Measurements from ENCODE around the gene RACK1. TPM values are rescaled to one million over a fixed set of nuclear protein-coding genes. Genes with fewer than 3 reads are reported as not detected.
A peak's percentile ranks its signal among the peaks of the same experiment; 100 is the strongest.

RACK1 gene
- total RNA-seq, 1 experiment from 2014 or later, result 4,601 TPM

DNA sequence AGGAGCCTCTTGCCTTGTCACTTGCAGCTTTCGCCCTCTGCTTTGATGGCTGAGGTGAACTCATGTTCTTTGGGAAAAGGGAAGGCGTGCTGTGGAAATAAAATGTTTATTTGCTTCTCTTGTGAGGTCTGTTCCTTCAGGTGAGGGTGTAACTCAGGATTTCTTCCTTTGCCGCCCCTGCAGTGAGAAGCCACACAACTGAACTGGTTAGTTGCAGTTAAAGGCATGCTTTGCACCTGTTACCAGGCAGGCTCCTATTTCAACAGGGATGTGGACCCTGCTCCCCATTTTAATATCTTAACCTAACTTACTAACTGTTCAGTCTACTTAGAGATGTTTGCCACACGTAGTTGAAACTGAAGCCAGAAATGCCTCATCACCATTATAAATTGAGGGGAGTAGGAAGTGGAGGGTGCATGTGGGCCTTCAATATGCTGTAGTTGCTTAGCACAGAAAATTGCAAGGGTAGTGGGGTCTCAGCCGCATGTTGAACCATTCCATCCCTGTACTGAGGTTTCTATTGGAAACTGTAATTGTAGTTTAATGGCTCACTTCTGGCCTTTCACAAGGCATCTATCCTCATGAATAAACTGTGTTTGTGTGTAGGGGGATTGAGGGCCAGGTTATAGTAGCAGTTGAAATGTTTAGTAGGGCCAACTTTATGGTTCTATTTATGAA, 7.9 kb downstream of the RACK1 start:
- in situ Hi-C loops (cut with HindIII; ENCODE audit: low sequenced_read_pairs), result no loop called here
- DNase-seq (ENCODE audit: low spot score), result no peak

DNA sequence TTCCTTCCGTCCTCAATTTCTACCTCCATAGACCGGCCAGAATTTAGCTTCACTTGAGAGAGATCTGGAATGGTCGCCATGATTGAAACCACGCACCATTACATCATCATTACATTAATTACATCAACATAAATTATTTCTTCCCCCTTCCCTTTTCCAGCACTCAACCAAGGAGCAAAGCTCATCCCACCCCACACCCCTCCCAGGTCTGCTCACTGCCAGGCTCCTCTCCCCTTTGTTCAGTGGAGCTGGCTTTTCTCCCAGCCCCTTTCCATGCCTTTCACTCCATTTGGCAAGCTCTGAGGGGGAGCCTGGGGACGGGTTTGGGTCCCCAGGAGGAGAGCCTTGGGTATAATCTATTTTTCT, 8.4 kb downstream of the RACK1 start:
- no peak for DNase-seq (ENCODE audit: low spot score)
- in situ Hi-C loops (cut with HindIII; ENCODE audit: low sequenced_read_pairs), result no loop called here

DNA sequence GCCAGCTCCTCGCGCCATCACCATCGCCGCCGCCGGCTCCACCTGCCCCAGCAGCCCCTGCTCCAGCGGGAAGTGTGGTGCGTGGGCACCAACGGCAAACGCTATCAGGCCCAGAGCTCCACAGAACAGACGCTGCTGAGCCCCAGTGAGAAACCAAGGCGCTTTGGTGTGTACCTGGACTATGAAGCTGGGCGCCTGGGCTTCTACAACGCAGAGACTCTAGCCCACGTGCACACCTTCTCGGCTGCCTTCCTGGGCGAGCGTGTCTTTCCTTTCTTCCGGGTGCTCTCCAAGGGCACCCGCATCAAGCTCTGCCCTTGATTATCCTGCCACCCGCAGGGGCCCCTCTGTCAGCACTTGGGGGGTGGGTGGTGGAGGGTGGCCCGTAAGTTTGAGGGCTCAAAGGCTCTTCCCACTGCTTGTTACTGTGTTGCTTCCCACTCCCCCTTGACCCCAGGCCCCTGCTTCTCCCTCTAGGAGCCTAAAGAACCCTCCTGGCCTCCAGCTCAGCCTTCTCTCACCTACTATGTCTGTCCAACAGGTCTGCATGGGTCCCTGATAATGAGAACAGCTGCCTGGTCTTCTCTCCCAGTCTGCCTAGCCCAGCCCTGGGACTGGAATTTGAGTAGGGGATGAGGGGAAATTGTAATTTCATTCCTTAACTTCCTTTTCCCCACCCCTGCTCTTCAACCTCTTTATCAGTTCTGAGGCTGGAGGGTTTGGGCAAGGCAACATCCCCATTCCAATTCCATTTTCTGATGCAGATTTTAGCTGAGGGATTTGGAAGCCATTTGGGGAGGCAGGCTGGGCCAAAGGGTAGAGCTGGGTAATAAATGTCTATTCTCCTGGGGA, 9.0 kb downstream of the RACK1 start:
- no peak for DNase-seq (ENCODE audit: low spot score)

DNA sequence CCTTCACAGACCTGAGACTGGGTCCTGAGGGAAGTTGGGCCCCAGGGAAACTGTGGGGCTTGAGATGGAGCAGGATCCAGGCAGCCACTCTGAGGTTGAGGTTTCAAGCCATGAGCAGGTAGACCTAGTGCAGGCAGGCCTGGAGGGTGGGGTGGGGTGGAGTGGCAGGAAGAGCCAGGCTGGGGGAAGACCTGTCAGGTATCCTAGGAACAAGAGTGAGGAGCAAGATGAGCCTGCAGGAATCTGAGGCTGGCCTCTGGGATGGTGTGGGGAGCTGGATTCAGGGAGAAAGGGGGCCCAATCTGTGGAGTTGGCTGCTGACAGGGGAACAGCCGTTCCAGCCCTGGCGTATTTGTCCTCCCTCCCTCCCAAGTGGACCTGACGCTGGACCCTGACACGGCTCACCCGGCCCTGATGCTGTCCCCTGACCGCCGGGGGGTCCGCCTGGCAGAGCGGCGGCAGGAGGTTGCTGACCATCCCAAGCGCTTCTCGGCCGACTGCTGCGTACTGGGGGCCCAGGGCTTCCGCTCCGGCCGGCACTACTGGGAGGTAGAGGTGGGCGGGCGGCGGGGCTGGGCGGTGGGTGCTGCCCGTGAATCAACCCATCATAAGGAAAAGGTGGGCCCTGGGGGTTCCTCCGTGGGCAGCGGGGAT, 9.8 kb downstream of the RACK1 start:
- DNase-seq (ENCODE audit: low spot score), result no peak
- in situ Hi-C loops (cut with HindIII; ENCODE audit: low sequenced_read_pairs), result no loop called here

More for the DNA sequence above, 9.0 kb downstream of the RACK1 start:
- in situ Hi-C loops (cut with HindIII; ENCODE audit: low sequenced_read_pairs), result no loop called here

DNA sequence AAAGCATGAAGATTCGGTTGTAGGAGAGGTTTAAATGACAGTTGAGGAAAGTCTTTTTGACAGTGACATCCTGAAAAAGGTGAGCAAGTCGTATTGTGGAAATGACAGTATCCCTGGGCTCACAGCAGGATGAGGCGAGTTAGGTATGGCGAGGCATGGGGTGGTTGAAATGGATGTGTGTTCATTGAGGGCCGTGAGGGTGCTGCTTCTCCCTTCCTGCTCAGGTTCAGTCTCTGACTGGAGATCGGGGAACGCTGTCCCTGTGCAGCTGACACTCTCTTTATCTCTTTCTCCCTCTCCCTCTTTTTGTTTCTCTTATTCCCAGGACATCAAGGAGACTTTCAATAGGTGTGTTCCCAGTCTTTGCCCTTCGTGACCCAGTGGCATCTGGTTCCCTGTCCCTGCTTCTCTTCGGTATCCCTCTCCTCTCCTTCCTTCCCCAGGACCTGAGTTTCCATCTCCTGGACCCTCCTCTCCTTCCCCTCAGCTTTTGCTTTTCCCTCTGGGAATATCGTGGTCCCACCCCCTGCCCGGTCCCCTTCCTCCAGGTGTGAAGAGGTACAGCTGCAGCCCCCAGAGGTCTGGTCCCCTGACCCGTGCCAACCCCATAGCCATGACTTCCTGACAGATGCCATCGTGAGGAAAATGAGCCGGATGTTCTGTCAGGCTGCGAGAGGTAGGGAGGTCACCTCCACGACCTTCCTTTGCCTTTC, 10.5 kb downstream of the RACK1 start:
- DNase-seq (ENCODE audit: low spot score), result no peak
- in situ Hi-C loops (cut with HindIII; ENCODE audit: low sequenced_read_pairs), result no loop called here

DNA sequence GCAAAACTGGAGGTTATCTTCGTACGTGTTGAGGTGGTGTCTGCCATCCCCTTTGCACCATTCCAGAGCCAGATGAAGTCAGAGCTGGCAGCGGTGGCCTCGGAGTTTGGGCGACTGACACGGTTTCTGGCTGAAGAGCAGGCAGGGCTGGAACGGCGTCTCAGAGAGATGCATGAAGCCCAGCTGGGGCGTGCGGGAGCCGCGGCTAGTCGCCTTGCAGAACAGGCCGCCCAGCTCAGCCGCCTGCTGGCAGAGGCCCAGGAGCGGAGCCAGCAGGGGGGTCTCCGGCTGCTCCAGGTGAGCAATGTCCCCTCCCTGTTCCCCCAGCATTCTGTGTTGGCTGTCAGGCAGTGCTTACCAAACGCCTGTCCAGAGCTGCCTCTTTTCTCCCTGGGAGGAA, 11.1 kb downstream of the RACK1 start:
- DNase-seq (ENCODE audit: low spot score), result peak; percentile 53

DNA sequence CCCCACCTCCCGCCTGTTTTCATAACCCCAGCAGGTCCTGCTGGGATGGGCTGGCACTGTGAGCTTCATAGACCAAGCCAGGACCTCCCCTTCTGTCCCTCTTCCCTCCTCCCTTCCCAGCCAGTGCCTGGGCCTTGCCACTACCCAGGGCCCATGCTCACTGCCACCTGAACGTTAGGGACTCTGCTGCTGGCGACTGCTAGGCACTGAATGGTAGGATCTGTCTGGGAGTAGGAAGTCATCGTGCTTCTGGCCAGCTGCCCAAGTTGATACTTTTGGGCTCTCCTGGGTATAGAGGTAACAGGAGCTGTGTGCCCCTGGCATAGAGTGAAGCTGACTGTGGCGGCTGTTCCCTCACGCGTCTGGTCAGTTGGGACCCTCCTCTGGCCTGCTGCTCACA, 12.3 kb downstream of the RACK1 start:
- DNase-seq (ENCODE audit: low spot score), result no peak
- in situ Hi-C loops (cut with HindIII; ENCODE audit: low sequenced_read_pairs), result no loop called here

More for the DNA sequence above, 11.1 kb downstream of the RACK1 start:
- in situ Hi-C loops (cut with HindIII; ENCODE audit: low sequenced_read_pairs), result no loop called here

DNA sequence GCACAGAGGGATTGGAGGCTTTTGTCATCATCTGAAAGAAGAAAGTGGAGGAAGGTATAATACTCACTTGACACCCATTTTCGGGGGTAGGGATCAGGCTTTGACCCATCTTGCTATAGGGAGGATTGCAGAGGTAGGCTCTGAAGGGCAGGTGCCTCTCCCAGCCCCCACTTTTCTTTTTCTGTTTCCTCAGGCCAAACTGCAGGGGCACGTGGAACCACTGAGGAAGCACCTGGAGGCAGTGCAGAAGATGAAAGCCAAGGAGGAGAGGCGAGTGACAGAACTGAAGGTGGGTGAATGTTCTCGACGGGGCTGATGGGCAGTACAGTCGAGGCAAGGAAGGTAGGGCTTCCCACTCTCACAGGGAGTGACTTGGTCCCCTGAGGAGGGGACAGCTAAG, 13.2 kb downstream of the RACK1 start:
- in situ Hi-C loops (cut with HindIII; ENCODE audit: low sequenced_read_pairs), result no loop called here
- no peak for DNase-seq (ENCODE audit: low spot score)

DNA sequence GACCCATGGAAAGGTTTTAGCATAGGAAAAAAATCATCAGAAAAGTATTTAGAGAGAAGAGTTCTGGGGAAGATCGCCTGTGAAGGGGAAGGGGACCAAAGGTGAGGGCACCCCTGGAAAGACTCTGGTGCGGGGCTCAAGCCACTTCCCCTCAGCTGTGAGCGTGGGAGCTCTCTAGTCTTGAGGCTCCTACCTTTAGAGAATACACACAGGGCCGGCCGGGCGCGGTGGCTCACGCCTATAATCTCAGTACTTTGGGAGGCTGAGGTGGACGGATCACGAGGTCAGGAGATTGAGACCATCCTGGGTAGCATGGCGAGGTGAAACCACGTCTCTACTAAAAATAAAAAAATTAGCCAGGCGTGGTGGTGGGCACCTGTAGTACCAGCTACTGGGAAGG, 13.7 kb downstream of the RACK1 start:
- in situ Hi-C loops (cut with HindIII; ENCODE audit: low sequenced_read_pairs), result no loop called here
- no peak for DNase-seq (ENCODE audit: low spot score)

DNA sequence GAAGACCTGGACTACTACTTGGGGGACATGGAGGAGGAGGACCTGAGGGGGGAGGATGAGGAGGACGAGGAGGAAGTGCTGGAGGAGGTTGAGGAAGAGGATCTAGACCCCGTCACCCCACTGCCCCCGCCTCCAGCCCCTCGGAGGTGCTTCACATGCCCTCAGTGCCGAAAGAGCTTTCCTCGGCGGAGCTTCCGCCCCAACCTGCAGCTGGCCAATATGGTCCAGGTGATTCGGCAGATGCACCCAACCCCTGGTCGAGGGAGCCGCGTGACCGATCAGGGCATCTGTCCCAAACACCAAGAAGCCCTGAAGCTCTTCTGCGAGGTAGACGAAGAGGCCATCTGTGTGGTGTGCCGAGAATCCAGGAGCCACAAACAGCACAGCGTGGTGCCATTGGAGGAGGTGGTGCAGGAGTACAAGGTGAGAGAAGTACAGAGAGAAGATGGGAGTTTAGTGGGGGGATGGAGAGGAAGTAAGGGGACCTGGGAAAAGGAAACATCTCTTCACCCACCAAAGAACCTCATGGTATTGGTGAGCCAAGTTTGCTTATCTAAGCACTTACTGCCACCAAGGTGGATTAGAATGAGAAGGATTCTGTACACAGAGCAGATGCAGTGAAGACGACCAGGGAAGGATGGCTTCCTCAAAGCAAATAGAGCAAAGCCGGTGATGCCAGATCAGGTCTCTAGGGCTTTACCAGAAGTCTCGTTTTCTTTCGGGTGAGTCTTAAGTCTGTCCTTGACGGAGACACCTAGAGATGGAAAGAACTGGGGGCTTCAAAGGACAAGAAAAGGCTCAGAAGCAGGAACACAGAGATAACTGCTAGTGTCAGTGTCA, 19.1 kb downstream of the RACK1 start:
- no peak for DNase-seq (ENCODE audit: low spot score)
- in situ Hi-C loops (cut with HindIII; ENCODE audit: low sequenced_read_pairs), result no loop called here

DNA sequence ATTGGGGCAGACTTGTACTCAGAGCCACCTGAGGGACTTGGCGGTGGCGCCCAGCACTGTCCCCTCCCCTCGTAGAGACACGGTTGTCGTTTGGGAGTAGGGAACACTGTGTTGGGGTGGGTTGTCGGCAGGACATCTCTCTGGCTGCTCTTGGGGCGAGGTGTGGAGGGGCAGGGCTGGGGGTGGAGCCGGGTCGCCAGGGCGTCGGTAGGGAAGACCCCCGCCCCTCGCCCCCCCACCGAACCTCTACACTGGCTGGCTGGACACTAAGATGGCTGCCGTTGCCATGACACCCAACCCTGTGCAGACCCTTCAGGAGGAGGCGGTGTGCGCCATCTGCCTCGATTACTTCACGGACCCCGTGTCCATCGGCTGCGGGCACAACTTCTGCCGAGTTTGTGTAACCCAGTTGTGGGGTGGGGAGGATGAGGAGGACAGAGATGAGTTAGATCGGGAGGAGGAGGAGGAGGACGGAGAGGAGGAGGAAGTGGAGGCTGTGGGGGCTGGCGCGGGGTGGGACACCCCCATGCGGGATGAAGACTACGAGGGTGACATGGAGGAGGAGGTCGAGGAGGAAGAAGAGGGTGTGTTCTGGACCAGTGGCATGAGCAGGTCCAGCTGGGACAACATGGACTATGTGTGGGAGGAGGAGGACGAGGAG, 19.8 kb downstream of the RACK1 start:
- in situ Hi-C loops (cut with HindIII; ENCODE audit: low sequenced_read_pairs), result no loop called here
- no peak for DNase-seq (ENCODE audit: low spot score)

DNA sequence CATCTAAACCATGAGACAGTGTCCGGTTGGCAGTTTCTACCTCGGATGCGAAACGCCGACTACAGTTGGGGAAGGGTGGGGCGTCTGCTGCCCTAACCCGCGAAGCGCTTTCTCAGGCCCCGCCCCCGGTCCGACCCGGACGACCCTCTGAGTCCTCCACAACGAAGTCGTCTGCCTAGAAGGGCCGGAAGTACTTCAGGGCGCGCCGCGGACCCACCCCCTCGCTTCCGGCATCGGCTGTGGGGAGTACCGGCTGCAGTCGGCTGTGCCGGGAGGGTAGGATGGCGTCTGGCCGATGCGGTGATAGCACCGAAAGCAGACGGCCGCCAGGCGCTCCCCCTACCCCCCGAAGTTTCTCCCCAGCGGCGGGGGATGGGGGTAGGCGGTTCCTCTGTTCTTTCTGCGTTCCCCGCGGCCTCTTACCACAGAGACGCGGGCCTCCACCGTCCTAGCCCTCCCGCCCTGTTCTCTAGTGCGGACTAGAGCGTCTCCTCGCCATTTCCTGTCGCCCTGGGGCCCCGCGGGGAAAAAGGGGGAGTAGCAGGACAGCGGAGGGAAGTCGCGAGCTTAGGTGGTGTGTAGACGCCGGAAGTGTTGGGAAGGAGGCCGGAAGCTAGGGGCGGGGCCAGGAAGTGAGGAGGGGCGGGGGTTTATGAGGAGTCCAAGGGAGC, 20.5 kb downstream of the RACK1 start, which contains the start of gene TRIM41:
TSS of gene TRIM41 (plus strand) at position 224 of the 671 bp plus-strand sequence. CDS start 719 bp downstream, outside the sequence.
- in situ Hi-C loops (cut with HindIII; ENCODE audit: low sequenced_read_pairs), result no loop called here
- peak; percentile 99 for DNase-seq (ENCODE audit: low spot score)

DNA sequence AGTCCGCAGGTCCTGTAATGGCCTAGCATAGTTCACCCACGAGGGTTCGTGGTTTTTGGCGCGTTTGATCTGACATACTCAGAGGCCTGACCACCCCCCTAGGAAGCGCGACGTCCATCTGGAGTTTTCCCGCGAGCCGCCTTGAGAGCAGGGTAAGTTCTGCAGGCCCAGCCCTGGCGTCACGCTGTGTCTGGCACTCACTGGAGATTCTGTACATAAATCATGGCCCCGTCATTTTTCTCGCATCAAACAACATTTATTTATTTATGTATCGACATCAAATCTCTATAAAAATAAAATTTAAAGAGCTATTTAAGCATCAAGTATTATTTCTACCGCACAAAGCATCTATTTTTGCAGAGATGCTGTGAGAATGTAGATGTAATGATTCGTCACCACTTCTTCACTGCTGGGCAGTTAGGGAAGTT, 21.1 kb downstream of the RACK1 start:
- no peak for DNase-seq (ENCODE audit: low spot score)
- in situ Hi-C loops (cut with HindIII; ENCODE audit: low sequenced_read_pairs), result no loop called here

DNA sequence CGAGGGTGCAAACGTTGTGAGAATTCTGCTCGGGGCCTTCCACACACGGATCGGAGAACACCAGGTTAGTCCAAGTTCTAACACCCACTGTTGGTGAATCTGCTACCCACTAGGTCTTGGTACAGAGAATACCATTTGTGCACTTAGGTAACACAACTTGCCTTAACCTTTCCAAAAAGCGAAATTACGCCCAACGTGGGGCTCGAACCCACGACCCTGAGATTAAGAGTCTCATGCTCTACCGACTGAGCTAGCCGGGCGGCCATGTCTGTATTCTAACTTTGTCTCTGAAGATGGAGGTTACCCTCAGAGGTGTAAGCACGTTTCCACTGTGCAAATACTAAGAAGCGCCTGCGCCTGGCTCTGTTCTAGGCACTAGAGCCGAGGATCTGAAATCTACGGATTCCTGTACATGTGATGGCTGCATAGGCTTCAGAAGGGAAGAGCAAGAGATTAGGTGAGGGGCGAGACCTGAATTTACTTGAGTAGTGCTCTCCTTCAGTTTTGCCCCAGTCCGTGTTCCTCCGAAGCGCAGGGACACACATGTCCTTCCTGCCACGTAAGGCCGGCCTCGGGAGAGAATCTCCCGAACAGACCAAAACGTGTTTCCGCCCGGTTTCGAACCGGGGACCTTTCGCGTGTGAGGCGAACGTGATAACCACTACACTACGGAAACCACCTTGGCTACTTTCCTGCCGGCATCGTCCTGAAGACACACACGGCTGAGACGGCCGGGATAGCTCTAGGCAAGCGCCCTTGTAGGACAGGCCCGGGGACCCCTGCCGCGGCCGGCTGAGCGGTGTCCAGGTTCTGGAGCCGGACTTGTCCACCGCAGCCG, 21.7 kb downstream of the RACK1 start:
- peak; percentile 95 for DNase-seq (ENCODE audit: low spot score)
- in situ Hi-C loops (cut with HindIII; ENCODE audit: low sequenced_read_pairs), result no loop called here

DNA sequence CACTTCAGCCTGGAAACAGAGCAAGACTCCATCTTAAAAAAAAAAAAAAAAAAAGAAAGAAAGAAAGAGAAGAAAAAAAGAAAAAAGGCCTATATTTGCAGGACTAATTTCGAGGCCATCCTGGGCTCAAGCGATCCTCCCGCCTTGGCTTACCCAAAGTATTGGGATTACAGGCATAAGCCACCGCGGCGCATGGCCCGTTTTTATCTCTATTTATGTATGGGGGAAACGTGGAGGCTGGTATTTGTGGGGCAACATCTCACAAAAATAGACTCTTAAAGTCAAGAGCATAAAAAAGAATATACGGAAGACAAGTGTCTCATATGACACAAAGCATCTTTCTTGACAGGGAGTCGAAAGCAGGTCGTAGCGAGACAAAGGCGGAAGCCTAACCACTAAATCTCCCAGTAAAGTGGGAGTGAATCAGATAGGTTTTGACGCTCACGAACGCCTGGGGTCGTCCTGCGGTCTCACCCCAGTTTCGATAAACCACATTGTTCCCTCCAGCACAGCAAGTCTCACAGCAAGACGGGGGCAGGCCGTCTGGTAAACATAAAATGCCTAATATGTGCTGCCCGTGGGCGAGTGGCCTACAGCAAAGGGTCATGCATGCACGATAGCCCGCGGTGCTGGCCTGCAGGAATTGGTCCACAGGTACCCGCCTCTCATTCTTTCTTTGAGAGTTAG, 22.5 kb downstream of the RACK1 start:
- DNase-seq (ENCODE audit: low spot score), result no peak
- in situ Hi-C loops (cut with HindIII; ENCODE audit: low sequenced_read_pairs), result no loop called here

DNA sequence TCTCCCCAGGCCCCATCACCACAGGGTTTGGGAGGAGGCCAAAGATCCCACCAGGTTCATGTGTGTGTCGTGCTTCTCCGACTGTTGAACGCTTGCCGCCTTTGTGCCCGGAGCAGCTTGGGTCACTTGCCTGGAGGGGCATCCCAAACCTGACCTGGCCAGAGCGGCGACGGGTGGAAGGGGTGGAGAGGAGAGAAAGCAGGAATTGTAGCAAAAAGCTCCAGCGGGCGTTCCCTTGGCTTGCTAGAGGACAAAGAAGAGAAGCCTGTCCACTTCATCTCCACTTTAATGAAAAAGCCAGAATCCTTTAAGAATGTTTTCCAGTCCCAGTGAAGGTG, 23.6 kb downstream of the RACK1 start:
- in situ Hi-C loops (cut with HindIII; ENCODE audit: low sequenced_read_pairs), result no loop called here
- DNase-seq (ENCODE audit: low spot score), result no peak
